Fibroblast of gingiva (primary cell): Measurements from ENCODE around the gene PRKCA.

ENCODE experiments used
- DNase-seq: peaks from one replicate; pipeline ENCODE4 v3.0.0-alpha.2; 2011; ENCODE audit warnings: low read depth

PRKCA gene

DNA sequence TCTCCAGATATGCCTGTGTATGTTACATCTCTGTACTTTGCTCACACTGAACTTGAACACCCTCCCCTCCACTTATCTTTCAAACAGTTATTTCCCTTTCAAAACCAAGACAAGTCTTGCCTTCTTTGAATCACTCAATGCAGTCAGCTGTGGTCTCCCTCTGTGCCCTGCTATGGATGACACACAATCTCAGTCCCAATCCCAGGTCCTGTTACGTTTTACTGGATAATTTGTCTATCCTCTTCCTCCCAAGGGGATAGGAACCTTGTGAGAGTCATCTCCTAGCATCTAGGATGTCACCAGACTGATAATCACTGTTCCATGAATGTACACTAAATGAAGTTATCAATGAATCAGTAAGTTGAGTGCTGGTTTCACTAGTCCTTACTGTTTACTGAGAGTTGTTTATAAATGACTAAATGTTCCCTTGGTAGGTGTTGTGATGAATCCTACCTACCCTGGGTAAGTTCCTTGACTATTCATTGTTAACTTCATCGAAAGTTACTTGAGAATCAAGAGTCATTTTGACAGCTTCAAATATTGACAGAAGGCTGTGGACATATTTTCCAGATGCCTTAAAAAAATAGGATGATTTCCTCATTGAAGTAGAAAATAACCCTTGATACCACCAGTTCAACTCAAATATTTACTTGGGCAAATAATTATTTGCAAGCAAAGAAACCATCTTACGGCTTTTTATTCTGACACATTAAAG, 244.9 kb downstream of the PRKCA start:
- no peak for DNase-seq

DNA sequence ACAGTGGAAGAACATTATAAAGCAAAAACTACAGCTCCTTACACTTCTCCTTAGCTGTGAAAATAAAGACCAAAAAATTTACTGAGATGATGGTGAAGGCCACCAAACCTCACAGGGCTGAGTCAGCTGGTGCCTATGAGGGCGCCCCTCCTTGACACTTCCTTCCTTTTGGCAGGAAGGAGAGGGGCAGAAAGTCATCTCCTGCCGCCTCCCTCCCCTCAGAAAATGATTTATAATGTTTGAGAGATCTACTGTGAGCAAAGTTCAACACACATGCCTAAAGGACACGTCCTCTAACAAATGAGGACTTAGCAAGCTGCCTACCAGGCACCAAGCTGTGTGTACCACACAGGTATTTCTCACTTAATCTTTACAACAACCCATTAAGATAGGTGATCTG, 245.7 kb downstream of the PRKCA start:
- no peak for DNase-seq

DNA sequence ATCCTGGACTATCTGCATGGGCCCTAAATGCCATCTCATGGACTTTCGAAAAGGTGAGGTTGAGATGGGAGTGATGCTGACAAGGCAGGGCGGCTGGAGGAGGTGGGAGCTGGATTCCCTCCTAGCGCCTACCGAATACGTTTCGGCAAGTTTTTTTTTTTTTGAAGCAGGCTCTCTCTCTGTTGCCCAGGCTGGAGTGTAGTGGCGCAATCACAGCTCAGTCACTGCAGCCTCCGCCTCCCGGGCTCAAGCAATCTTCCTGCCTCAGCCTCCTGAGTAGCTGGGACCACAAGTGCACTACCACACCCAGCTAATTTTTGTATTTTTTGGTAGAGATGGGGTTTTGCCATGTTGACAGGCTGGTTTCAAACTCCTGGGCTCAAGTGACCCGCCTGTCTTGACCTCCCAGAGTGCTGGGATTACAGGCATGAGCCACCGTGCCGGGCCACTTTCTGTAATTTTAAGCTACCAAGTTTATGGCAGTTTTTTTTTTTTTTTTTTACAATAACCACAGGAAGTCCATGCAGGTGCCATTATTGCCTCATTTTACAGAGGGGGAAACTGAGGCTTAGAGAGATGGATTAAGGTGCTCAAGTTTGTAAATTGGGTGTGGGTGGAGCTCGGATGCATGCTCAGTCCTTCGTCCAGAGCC, 246.4 kb downstream of the PRKCA start:
- DNase-seq, result peak; percentile 59

- DNase-seq, result peak; percentile 89
These were observed 246.9 kb downstream of the PRKCA start for GRCh38 chr17:66549311-66549704.

GRCh38 chr17:66549731-66550207, 247.4 kb downstream of the PRKCA start:
- peak; percentile 79 for DNase-seq

- DNase-seq, result no peak
These were observed 249.4 kb downstream of the PRKCA start for GRCh38 chr17:66551839-66552238.

DNA sequence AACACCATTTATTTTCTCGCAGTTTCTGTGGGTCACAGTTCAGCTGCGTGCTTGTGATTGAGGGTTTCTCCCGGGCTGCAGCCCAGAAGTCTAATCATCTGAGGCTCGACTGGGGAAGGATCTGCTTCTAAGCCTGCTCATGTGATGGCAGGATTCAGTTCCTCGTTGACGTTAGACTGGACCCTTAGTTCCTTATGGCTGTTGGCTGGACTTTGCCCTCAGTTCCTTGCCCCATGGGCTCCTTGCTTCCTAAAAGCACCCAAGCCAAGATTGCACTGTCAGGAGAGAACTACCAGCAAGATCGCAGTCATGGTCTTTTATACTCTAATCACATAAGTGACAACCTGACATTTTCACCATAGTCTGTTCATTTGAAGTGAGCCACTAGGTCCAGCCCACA, 250.0 kb downstream of the PRKCA start:
- no peak for DNase-seq

GRCh38 chr17:66555605-66556004, 253.2 kb downstream of the PRKCA start:
- no peak for DNase-seq

GRCh38 chr17:66557200-66557599, 254.8 kb downstream of the PRKCA start:
- no peak for DNase-seq

- no peak for DNase-seq
These were observed 255.5 kb downstream of the PRKCA start for GRCh38 chr17:66557886-66558285.

GRCh38 chr17:66560691-66561090, 258.3 kb downstream of the PRKCA start:
- no peak for DNase-seq

GRCh38 chr17:66562119-66562518, 259.7 kb downstream of the PRKCA start:
- no peak for DNase-seq

GRCh38 chr17:66564992-66565465, 262.6 kb downstream of the PRKCA start:
- DNase-seq, result no peak

DNA sequence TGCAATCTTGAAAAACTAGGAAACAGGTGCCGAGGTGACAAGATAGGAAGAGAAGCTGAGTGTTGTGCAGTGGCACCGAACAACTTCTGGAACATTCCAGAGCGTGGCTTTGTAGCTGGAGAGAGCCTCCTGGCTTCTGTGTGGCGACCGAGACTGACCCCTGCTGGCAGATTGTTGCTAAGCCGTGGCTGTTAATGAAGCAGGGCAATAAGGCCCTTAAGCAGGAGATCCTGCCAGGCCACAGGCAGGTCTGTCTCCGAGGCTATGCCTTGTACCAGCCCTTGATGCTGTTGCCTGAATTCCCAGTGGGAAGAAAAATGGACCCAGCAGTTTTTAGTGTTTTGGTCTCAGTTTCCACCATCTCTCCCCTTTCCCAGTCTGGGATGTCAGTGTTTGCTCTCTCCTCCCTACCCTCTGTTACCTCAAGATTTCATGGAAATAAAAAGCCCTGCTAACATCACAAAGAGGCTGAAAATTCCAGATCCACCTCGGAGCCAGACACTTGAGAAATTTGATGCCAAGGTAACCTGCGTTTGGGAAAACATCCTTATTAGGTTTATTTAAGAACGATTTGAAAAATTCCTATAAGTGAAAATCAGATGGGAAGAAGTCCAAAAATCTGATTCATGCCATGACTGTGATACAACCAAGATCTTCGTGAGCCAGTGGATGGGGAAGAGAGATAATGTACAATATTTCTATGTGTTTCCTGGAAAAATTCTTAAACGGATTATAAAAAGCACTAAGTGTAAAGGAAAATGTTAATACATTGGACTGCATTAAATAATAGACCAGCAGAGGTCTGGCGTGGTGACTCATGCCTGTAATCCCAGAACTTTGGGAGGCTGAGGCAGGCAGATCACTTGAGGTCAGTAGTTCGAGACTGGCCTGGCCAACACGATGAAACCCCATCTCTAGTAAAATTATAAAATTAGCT, 265.1 kb downstream of the PRKCA start:
- peak; percentile 76 for DNase-seq

- no peak for DNase-seq
These were observed 267.2 kb downstream of the PRKCA start for GRCh38 chr17:66569572-66569971.

DNA sequence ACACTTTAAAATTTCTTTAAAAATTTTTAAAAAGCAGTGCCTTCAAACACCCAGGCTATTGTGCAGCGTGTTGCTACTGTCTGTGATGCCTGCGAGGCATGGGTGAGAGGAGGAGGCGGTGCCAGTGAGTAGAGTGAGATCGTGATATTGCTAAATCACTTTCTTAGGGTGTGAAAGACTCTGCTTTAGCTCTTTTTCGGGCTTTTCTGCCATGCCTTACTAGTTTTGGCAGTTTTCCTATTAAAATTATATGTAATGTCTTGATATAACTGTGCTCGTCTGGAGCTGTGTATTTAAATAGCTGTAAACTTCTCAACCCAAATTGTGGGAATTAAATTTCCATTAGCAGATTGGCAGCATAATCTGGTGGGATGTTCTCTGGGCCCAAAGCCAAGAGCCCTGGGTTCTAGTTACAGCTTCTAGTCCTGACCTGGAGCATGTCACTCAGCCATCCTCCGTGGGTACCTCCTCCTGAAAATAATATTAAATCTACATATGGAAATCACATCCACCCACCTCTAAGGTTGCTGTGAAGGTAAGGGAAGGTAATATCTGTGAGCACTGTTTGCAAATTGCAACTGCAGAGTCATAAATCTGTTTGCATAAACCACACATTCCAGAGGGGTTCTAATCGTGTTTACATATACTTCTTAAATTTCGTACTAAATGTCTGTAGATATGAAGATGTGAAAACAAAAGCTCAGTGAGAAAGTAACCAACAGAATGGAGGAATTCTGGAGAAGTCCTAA, 268.2 kb downstream of the PRKCA start:
- DNase-seq, result no peak

- no peak for DNase-seq
These were observed 269.3 kb downstream of the PRKCA start for GRCh38 chr17:66571745-66572144.

DNA sequence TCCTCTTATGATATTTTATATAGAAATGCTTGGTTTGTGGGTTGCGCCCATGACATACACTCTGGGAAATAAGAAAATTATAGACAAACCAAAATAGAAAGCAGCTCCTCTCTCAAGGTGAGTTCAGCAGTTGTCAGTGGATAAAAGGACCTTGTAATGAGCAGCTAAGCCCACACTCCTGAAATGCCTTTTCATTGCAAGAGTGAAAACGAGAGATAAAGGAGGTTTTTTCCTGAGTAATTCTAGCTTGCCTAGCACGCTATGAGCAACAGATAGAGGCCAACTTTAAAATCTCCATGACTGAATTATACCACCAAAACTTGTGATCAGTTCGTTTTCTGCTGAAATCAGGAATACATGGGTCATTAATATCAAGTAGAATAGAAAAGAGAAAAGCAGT, 270.7 kb downstream of the PRKCA start:
- no peak for DNase-seq

GRCh38 chr17:66574123-66574522, 271.7 kb downstream of the PRKCA start:
- no peak for DNase-seq

- DNase-seq, result no peak
These were observed 274.1 kb downstream of the PRKCA start for GRCh38 chr17:66576473-66576872.

GRCh38 chr17:66577041-66577440, 274.6 kb downstream of the PRKCA start:
- DNase-seq, result no peak
